GM12864 (cell line): ENCODE results near the gene MAP1LC3A.

Source experiments
- DNase-seq: peaks from one replicate; pipeline ENCODE4 v3.0.0-alpha.2; 2011; ENCODE audit warnings: low read depth
- H3K4me3 ChIP-seq: 2 replicates; pipeline ENCODE4 v1.5.1; 2011; ENCODE audit warnings: mild to moderate bottlenecking, low read depth, low read length, control low read depth
- CTCF ChIP-seq: IDR thresholded peaks from 2 replicates; pipeline ENCODE4 v1.5.1; 2011; ENCODE audit warnings: low read depth, mild to moderate bottlenecking, moderate library complexity, low read length, control low read depth, inconsistent platforms; ENCODE audit errors: missing control alignments

Gene MAP1LC3A

GRCh38 chr20:34579979-34580940 lies 21.7 kb downstream of the MAP1LC3A start:
- no peak overlapping the region for H3K4me3 ChIP-seq
- peak; percentile 72 for DNase-seq
- no peak for TF ChIP-seq CTCF

- TF ChIP-seq CTCF = no peak
- no peak overlapping the region for H3K4me3 ChIP-seq
- no peak for DNase-seq
Observed at GRCh38 chr20:34581341-34582184, 23.0 kb downstream of the MAP1LC3A start.

GRCh38 chr20:34582221-34582620 lies 23.7 kb downstream of the MAP1LC3A start:
- DNase-seq = no peak
- TF ChIP-seq CTCF = no peak
- no peak overlapping the region for H3K4me3 ChIP-seq

- TF ChIP-seq CTCF = no peak
- H3K4me3 ChIP-seq = no peak overlapping the region
- DNase-seq = no peak
Observed at GRCh38 chr20:34582911-34583310, 24.4 kb downstream of the MAP1LC3A start.

- no peak overlapping the region for H3K4me3 ChIP-seq
- no peak for TF ChIP-seq CTCF
Observed at GRCh38 chr20:34583544-34583943, 25.0 kb downstream of the MAP1LC3A start.

GRCh38 chr20:34585019-34585418 lies 26.5 kb downstream of the MAP1LC3A start:
- TF ChIP-seq CTCF = no peak
- no peak for DNase-seq
- H3K4me3 ChIP-seq = no peak overlapping the region

More at GRCh38 chr20:34583544-34583943, 25.0 kb downstream of the MAP1LC3A start:
- DNase-seq = no peak
